Body of pancreas (tissue), 4 donors: ENCODE measurements around the gene FRMPD3.

Source experiments
- POLR2A ChIP-seq, 3 donors: fragments of 450-650 bp; IDR thresholded peaks; one replicate each; pipeline ENCODE4 v1.6.1; 2016; ENCODE audit warnings: antibody characterized with exemption in 3 of 3, mild to moderate bottlenecking in 2 of 3
- TF ChIP-seq, protein P1 (sequence below), 7 experiments: fragments of 450-650 bp in 4 of 7; fragments of 200-600 bp in 3 of 7; sonication (generic) in 3 of 7; IDR thresholded peaks; one replicate each; pipeline ENCODE4 v1.5.1; 2016 to 2019; ENCODE audit warnings: antibody characterized with exemption in 7 of 7

DNA sequence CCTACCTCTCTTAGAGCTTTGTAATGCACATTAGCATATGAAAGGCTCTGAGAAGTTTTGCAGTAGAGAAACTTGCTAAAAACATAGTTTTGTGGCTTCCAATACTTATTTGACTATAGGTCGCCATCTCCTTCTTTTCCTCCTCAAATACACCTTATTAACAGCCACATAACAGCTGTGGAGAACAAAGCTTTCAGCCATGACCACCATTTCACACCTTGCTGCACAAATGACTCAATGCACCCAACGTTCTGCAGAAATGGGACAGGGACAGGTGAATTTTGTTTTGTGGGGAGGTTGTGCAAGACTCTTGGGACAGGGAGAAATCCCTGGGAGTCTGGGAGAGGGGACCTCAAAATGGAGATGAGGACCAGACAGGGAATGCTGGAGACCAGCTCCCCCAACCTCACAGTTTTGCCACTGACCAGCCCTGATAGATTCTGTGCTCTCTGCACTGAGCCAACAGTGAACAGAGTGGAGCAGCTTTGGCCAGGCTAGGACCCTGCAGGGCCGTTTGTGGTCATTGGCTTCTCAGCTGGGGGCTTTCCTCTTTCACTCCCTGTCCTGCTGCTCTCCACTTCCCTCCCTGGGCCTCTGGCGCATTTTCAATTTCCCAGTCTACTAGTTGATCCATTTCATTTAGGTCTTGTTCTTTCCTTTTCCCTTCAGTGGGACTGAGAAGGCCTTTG is 16.6 kb downstream of the FRMPD3 start:
- TF ChIP-seq, protein P1, sequence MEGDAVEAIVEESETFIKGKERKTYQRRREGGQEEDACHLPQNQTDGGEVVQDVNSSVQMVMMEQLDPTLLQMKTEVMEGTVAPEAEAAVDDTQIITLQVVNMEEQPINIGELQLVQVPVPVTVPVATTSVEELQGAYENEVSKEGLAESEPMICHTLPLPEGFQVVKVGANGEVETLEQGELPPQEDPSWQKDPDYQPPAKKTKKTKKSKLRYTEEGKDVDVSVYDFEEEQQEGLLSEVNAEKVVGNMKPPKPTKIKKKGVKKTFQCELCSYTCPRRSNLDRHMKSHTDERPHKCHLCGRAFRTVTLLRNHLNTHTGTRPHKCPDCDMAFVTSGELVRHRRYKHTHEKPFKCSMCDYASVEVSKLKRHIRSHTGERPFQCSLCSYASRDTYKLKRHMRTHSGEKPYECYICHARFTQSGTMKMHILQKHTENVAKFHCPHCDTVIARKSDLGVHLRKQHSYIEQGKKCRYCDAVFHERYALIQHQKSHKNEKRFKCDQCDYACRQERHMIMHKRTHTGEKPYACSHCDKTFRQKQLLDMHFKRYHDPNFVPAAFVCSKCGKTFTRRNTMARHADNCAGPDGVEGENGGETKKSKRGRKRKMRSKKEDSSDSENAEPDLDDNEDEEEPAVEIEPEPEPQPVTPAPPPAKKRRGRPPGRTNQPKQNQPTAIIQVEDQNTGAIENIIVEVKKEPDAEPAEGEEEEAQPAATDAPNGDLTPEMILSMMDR (IDR thresholded peaks at IDR 0.05), result no peak
- no peak for TF ChIP-seq POLR2A (IDR thresholded peaks at IDR 0.05)
